IPS-NIHi7 (cell line): Measurements from ENCODE around the gene CTSH.
"Not testable (repeated sequence)": the region's sequence is repeated elsewhere in the genome, so short reads cannot be mapped to it uniquely, and the experiment has no call there.

ENCODE experiments used
- DNase-seq: peaks from one replicate; pipeline ENCODE4 v3.0.0; 2012; ENCODE audit warnings: mixed read lengths; ENCODE audit errors: extremely low spot score

The CTSH gene

GRCh38 chr15:78942741-78943140, 2.1 kb downstream of the CTSH start:
- no peak for DNase-seq

GRCh38 chr15:78938658-78939488, 6.0 kb downstream of the CTSH start:
- DNase-seq: no peak

- DNase-seq: no peak
Measured at GRCh38 chr15:78937132-78937739, 7.6 kb downstream of the CTSH start.

- no peak for DNase-seq
Measured at GRCh38 chr15:78934655-78935023, 10.2 kb downstream of the CTSH start.

GRCh38 chr15:78933823-78934654, 10.8 kb downstream of the CTSH start:
- DNase-seq: no peak

GRCh38 chr15:78933187-78933822, 11.5 kb downstream of the CTSH start:
- no peak for DNase-seq

GRCh38 chr15:78932258-78932808, 12.5 kb downstream of the CTSH start:
- no peak for DNase-seq

- no peak for DNase-seq
Measured at GRCh38 chr15:78931439-78932257, 13.2 kb downstream of the CTSH start.

GRCh38 chr15:78930577-78931388, 14.1 kb downstream of the CTSH start:
- DNase-seq: no peak

- no peak for DNase-seq
Measured at GRCh38 chr15:78929536-78930264, 15.1 kb downstream of the CTSH start.

- DNase-seq: no peak
Measured at GRCh38 chr15:78928616-78929093, 16.2 kb downstream of the CTSH start.

GRCh38 chr15:78928176-78928575, 16.7 kb downstream of the CTSH start:
- DNase-seq: not testable (repeated sequence)

- DNase-seq: no peak
Measured at GRCh38 chr15:78927077-78927790, 17.6 kb downstream of the CTSH start.

- DNase-seq: peak; percentile 30
Measured at GRCh38 chr15:78925956-78926743, 18.7 kb downstream of the CTSH start.

GRCh38 chr15:78925076-78925624, 19.7 kb downstream of the CTSH start:
- DNase-seq: no peak

- DNase-seq: no peak
Measured at GRCh38 chr15:78923480-78924360, 21.1 kb downstream of the CTSH start.
